RCC 7860 (cell line): ENCODE results near the gene PEPD.

Experiments
- DNase-seq: peaks from one replicate; pipeline ENCODE4 v3.0.0-alpha.2; 2015; ENCODE audit warnings: low spot score
- FAIRE-seq: peaks from 2 replicates; lab custom pipeline; 2012; peaks lifted over from hg19 to GRCh38; lab: Jason Lieb, UNC

PEPD gene

DNA sequence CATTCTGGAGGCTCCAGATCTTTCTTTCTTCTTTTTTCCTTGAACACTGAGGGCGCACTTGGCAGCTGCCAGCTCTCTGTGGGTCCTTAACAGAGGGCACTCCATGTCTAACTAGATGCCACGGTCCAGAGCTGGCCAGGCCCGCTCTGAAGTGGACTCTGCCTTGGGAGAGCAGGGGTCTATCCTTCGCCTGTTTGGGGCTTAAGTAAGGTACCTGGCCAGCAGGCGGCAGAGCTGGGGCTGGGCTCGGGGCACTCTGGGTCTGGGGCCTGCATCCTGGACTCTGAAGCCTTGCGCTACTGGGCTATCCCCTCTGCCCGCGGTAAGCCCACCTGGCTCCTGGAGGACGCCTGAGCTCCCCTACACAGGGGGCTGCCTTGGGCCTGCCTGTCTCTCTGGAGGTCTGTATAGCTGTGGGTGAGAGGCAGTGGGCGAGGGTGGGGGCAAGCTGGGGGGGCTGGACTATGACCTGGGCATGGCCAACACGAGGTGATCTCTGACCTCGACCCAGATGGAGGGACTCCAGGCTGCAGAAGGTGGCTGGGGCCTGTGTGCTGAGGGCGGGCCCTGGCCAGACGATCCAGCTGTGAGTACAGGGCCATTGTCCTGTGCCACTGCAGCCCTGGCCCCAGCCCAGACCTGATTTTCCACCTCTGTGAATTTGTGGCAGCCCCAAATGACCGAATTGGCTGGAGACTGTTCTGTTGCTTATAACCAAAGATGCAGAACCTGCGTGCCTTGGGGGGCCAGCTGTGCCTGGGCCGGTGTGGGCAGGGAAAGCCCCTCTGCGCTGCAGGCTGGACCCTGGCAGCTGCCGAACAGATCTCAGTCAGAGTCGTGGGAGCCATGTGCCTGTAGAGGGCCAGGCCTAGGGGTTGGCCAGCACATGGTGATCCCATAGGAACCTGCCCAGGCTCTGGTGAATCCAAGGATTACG is 121.6 kb downstream of the PEPD start:
- FAIRE-seq (no peak), DNase-seq (no peak)

GRCh38 chr19:33399081-33399744 is 122.4 kb downstream of the PEPD start:
- no peak for FAIRE-seq

DNA sequence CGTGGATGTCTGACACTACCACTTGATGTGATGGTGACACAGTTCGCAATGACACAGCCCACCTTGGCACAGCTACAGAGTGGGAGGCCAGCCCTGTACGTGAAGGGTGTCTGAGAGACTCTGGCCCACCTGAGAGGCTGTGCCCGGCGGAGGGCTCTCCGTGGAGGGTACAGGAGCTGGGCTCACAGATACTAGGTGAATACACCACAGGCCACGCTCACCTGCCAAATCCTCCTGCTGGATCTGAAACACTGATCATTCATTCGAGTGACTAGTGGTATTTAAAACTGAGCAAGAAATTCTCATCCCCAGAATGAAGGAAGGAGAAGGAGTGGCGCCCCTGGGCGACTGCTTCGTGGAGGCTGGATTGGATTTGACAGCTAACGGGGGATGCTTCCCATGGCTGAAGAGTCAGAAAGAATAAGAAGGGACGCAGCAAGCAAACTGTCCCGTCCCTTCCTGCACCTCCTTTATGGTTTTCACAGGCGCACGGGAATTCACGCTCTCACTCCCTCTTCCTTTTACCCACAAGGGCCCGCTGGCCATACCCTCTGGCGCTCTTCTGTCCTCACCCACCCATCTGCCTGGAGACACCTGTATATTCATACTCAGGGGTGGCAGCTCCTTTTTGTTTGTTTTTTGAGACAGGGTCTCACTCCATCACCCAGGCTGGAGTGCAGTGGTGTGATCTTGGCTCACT is 123.1 kb downstream of the PEPD start:
- DNase-seq = no peak
- no peak for FAIRE-seq

More at GRCh38 chr19:33399081-33399744, 122.4 kb downstream of the PEPD start:
- no peak for DNase-seq

- no peak for FAIRE-seq
- no peak for DNase-seq
Measured at GRCh38 chr19:33397536-33398360, 123.8 kb downstream of the PEPD start.

GRCh38 chr19:33396701-33397535 is 124.7 kb downstream of the PEPD start:
- FAIRE-seq = no peak
- DNase-seq = no peak

DNA sequence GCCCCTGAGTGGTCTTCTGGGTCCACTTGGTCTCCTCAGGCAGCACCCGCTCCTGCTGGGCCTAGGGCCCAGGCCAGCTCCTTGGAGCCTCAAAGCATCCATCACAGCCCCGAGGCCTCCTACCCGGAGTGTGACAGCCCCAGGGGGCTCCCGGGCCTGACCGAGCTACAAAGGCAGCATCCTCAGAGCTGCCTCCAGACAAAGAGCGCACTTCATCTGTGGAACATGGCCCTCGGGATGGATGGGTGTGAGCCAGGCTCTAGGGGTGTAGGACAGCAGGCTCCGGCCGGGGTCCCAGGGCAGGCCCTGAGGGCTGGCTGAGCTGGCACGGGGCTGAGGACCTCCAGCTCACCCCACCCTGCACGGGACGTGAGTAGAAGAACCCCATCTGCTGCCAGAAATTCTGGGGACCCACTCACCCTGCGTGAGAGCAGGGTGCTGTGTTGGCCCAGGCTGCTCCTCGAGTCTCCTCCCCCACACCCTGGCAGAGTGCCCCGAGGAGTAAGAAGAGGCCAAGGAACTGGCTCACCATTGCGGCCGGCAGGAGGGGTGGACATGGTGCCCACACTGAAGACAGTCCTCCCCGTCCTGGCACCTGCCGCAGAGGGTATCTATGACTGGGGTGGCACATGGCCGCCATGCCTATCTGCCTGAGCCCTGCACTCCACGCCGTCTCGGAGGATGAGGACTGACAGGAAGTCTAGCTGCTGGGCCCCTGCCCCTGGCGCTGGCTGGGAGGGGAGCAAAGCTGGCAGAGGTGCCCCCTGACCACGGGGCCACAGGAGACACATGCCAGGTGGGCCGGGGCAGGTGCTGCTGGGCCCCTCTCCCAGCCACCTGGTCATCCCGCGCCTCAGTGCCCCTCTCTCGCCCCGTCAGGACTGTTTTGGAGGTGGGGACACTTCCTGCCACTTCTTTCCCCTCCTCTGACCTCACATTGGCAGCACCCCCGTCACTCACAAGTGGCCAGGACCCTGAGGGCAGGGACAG is 125.7 kb downstream of the PEPD start:
- DNase-seq (no peak), FAIRE-seq (no peak)

- FAIRE-seq = no peak
- no peak for DNase-seq
Measured at GRCh38 chr19:33394723-33395560, 126.6 kb downstream of the PEPD start.

DNA sequence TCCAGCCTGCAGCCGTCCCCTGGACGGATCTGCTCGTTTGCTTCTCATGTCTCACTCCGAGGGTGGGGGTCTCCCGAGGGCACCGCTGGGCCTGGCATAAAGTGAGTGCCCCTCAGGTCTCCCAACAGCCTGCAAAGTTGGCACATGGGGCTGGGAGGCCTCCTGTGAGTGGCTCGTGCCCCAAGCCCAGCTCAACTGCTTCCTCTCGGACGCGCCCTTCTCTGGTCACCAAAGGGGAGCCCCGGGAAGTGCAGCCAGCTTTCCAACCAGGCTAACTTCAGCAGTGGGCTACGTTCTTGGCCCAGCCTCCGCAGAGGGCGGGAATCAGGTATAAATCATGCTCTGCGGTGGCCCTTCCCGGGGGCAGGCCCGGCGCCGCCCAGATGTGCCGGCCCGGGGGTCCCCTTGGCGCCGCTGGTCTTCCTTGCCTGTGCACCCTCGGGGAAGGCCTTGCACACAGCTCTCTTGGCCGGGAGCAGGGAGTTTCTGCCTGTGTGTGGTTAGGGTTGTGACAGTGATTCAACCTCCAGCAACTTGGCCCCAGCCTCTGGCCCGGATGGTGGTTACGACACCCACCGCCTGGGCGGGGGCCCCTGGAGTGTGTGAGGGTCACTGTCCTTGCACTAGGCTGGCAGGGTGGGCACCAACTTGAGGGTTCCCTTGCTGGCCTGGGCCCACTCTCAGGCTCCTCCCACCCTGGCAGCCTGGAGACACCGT is 127.4 kb downstream of the PEPD start:
- FAIRE-seq = no peak
- DNase-seq = peak; percentile 3

DNA sequence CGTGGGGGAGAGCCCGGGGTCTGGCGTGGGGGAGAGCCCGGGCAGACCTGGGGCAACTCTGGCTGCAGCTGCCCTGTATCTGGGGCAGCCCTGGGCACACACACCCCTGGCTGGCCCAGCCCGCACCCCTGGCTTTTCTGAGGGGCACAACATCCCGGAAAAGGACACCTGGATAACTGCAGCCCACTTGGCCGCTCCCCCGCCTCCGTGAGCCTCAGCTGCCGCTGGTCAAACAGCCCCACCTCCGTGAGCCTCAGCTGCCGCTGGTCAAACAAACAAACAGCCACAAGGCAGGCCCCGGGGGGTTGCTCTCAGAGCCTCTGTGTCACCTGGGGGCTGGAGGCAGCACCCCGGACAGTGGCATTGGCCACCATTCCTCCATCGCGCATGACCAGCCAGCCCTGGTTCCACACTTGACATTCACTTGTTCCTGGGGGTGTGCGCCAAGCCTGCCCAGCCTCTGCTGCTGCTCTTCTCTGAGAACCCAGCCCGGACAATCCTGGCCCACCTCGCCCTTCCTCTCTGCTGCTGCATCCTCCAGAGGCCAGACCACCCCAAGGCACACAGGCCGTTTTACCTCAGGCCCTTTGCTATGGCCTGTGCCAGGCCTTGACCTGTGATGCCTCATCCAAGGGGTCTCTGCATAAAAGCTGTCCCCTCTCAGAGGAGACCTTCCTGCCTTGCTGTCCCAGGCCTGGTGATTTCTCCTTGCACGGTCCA is 128.1 kb downstream of the PEPD start:
- FAIRE-seq = no peak
- no peak for DNase-seq

DNA sequence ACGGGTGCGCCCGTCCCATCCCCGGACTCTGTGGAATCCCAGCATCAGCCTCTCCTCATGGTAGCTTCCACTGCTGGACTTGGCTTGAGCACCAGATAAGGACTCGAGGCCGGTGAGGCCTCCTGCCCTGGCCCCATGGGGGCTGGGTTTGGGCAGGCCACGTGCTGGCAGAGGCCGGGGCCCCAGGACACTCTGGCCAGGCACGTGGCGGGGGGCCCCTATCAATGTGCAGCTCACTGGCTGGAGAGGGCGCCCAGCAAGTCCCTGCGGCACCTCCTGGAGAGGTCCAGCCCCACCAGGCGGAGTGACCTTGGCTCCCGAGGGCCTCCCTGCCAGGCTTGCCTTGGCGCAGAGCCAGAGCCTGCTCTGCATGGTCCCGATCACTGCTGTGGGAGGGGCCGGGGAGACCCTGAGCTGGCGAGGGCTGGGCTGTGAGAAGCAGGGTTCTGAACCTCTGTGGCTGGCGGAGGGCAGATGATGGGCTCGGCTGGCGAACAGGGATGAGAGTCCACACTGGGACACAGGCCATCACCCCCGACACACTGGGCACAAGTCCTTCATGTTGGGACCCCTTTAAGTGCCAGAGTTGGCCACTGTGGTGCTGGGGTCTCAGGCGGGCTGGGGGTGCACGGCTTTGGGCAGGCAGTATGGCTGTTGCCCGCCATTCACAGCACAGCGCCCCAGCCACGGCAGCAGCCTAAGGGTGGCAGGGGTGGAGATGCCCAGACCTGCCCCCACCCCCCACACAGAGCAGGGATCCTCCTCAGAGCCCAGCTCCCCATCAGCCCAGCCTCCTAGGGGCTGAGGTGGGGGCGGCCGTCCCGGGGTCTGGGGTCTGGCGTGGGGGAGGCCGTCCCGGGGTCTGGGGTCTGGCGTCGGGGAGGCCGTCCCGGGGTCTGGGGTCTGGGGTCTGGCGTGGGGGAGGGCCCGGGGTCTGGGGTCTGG is 129.0 kb downstream of the PEPD start:
- FAIRE-seq = no peak
- no peak for DNase-seq

DNA sequence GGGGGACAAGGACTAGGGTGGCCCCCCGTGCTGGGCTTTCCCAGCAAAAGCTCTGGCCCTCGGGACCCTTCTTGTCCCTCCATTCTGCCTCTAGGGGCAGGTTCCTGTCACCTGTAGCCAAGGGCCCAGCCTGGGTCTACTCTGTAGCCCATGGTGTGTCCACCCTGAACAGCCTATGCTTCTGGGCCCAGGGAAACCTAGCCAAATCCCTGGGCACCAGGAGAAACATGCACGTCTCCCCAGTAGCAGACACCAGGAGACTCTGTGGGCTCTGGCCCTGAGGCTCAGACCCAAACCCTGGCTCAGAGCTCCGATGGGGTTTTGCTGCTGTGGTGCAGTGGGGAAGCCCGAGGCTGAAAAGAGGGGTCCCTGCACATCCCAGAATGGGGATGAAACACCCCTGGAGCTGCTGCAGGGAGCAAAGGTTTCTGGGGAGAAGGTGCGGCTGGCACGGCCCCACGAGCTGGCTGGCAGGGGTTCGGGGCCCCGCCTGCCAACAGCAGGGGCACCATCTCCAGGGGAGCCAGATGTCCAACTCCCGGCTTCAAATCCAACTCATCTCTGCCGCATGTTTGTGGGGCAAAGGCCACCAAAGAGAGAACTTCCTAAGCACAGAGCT is 129.9 kb downstream of the PEPD start:
- no peak for DNase-seq
- no peak for FAIRE-seq

GRCh38 chr19:33390908-33391630 is 130.5 kb downstream of the PEPD start:
- FAIRE-seq (no peak), DNase-seq (no peak)

- DNase-seq (no peak), FAIRE-seq (no peak)
Measured at GRCh38 chr19:33390101-33390907, 131.3 kb downstream of the PEPD start.
